Stimulated activated CD4-positive, alpha-beta T cell treated with anti-CD3 and anti-CD28 coated beads, Interleukin-15, amount 100 ng/mL, for 1 hour (primary cell): ENCODE results near the gene SLC34A1.
"Not testable (repeated sequence)": the region's sequence is repeated elsewhere in the genome, so short reads cannot be mapped to it uniquely, and the experiment has no call there.

Experiments used
- DNase-seq, 2 donors: peaks; one replicate each; pipeline ENCODE4 v3.0.0-alpha.2; 2020; ENCODE audit warnings: low read depth in 1 of 2, low spot score in 1 of 2

SLC34A1 gene

GRCh38 chr5:177367981-177368868 lies 16.0 kb upstream of the SLC34A1 start:
- DNase-seq = no peak

DNA sequence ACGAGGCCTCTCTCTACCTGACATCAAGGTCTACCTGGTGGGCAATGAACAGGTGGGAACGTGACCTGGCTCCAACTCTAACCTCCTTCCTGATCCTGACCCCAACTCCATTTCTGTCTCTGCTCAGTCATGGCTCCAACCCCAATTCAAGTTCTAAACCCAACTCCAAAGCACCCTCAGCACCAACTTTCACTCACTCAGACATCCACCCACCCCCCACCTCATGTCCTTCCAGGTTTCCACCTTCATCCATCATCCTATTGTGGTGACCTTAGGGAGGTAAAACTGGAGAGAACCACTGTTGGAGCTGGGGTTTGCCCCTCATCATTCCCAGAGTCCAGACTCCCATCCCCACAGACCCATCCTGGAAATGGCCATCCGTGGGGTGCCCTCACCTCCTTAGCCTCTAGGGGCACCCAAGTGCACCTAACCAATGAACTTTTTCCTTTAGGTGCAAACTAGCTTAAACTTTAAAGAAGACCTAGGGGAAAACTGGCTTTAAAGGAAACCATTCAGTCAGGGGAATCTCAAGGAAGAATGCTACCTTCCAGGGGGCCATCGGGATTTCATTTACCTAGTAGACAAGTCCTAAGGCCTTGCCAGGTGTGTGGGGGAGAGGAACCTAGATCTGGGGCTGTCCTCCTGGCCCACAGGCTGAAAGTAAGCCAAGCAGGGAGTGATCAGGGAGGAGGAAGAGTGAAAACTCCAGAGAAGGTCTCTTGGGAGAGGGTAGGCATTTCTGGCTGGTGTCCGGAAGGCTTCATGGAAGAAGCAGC lies 15.2 kb upstream of the SLC34A1 start:
- DNase-seq = no peak

DNA sequence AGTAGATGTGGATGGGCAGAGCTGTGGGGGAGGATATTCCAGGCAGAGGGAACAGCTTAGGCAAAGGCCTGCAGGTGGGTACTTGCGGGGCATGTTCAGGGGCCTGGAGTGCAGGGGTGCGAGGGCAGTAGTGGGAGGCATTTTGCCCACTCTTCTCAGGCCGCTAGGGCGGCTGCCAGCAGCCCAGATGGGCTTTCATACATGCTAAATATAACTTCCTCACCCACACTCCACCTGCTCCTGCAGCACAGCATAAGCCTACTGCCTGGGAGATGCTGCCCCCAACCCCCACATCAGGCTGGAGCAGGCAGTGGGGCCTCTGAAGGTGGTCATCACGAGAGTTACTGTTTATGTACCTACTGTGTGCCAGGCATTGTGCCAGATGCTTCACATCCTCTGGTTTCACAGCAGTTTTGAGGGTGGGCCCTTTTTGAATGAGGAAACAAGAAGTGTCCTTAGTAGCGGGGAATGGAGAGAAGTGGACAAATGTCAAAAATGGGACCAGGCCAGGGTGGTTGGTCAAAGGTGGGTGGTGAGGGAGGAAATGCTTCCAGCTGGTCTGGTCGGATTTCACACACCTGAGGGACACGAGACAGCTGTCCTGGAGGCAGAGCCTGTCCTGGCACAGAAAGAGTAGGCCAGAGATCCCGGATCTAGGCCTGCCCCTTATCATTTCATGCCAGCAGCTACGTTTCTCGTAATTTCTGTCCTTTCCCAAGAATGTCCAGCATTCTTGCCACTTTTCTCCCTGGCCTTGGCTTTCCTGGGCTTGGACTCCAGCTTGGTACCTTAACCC lies 14.4 kb upstream of the SLC34A1 start:
- no peak for DNase-seq

- peak in 1 of 2 donors; percentile 48 for DNase-seq
These were observed 13.6 kb upstream of the SLC34A1 start for GRCh38 chr5:177370488-177371119.

GRCh38 chr5:177371120-177372033 lies 12.9 kb upstream of the SLC34A1 start:
- DNase-seq = no peak

GRCh38 chr5:177372034-177372896 lies 12.0 kb upstream of the SLC34A1 start:
- no peak for DNase-seq

DNA sequence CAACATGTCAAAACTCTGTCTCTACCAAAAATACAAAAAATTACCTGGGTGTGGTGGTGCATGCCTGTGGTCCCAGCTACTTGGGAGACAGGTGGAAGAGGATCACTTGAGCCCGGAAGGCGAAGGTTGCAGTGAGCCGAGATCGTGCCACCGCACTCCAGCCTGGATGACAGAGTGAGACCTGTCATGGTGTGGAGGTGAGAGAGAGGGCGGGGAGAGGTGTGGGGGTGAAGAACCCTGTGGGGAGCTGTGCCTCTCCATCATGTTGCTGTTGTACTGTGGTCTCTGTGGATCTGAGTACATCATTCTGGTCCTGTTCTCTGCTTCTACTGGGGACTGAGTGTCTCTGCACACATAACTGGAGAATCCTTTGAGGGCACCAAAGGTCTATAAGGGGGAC lies 11.3 kb upstream of the SLC34A1 start:
- DNase-seq = no peak

GRCh38 chr5:177373806-177374205 lies 10.4 kb upstream of the SLC34A1 start:
- no peak for DNase-seq

GRCh38 chr5:177374211-177374610 lies 10.0 kb upstream of the SLC34A1 start:
- DNase-seq = no peak

DNA sequence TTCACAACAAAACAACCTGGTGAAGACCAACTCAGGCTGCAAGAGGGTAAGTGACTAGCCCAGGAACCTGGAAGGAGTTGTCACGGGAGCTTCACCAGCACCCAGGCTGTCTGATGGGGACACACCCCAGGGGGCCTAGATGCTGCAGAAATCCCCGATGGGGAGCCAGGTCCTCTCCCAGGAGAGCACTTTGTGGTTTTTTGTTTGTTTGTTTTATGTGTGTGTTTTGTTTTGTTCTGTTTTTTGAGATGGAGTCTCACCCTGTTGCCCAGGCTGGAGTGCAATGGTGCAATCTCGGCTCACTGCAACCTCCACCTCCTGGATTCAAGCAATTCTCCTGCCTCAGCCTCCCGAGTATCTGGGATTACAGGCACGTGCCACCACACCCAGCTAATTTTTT lies 8.7 kb upstream of the SLC34A1 start:
- not testable (repeated sequence) for DNase-seq

- no peak for DNase-seq
These were observed 8.1 kb upstream of the SLC34A1 start for GRCh38 chr5:177376107-177376506.

- no peak for DNase-seq
These were observed 6.1 kb upstream of the SLC34A1 start for GRCh38 chr5:177377851-177378776.

GRCh38 chr5:177378884-177379883 lies 5.0 kb upstream of the SLC34A1 start:
- DNase-seq = no peak

DNA sequence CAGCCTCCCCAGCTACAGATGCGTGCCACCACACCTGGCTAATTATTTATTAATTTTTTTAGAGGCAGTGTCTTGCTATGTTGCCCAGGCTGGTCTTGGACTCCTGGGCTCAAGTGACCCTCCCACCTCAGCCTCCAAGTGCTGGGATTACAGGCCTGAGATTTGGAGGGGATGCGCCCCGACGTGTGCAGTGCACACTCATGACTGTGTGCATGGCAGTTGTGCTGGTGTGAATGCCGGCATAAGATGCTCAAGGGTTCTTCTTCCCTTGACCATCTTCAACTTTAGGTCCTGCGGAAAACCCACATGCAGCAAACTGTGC lies 3.5 kb upstream of the SLC34A1 start:
- no peak for DNase-seq

- no peak for DNase-seq
These were observed 1.7 kb upstream of the SLC34A1 start for GRCh38 chr5:177382423-177383029.

- DNase-seq = no peak
These were observed 1.1 kb upstream of the SLC34A1 start for GRCh38 chr5:177383181-177383580.
